C4-2B (cell line): ENCODE results near the gene ZNF296.

ENCODE experiments used
- CTCF ChIP-seq: fragments of 450-650 bp; conservative IDR thresholded peaks from 2 replicates; pipeline ENCODE4 v1.5.1; 2017; ENCODE audit warnings: mild to moderate bottlenecking
- ZFX ChIP-seq: fragments of 450-650 bp; IDR thresholded peaks from 2 replicates; pipeline ENCODE4 v1.6.1; 2017

- TF ChIP-seq CTCF (no peak), ZFX (peak; percentile 41; the same call in 1 of the 2 replicates)
Measured at GRCh38 chr19:45092747-45093678, 16.7 kb upstream of the ZNF296 start, which contains the start of gene PPP1R37.
